Stimulated activated CD8-positive, alpha-beta memory T cell treated with anti-CD3 and anti-CD28 coated beads, Interleukin-7, amount 100 ng/mL, for 24 hours (primary cell): ENCODE results near the gene ZBTB39.
"Not testable (repeated sequence)": the region's sequence is repeated elsewhere in the genome, so short reads cannot be mapped to it uniquely, and the experiment has no call there.

Source experiments
- DNase-seq: peaks from one replicate; pipeline ENCODE4 v3.0.0-alpha.2; 2020; ENCODE audit warnings: low read depth

ZBTB39 gene

DNA sequence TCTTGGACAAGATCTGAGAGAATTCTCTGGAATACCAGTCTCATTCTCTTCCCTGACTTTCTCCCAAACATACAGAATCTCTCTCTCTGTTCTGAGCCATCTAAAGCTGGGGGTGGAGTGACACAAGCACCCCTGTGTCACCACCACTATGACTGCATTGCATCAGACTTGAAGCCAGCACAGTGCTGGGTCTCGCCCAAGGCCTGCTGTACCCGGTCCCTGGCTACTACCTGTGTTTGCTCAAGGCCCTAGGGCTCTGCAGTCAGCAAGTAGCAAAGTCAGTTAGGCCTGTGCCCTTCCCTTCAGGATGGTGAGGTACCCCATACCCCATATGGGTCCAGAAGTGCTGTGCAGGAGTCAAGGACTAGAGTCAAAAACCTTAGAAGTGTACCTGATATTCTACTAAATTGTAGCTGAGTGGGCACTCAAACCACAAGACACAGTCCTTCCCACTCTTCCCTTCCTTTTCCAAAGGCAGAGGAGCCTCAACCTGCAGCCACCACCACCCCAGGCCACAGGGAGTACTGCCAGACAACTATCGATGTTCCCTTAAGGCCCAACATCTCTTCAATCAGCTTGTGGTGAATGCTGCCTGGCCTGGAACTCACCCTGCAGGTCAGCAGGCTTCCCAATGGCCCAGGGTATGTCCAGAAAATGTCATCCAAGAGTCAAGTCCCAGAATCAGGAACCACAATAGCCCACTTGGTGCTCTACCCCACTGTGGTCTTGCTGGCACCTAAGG is 27.8 kb downstream of the ZBTB39 start:
- DNase-seq, result no peak

DNA sequence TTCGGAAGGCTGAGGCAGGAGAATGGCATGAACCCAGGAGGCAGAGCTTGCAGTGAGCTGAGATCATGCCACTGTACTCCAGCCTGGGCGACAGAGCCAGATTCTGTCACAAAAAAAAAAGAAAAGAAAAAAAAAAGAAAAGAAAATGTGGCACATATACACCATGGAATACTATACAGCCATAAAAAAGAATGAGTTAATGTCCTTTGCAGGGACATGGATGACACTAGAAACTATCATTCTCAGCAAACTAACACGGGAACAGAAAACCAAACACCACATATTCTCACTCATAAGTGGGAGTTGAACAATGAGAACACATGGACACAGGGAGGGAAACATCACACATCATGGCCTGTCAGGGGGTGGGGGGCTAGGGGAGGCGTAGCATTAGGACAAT is 29.0 kb downstream of the ZBTB39 start:
- DNase-seq, result not testable (repeated sequence)

DNA sequence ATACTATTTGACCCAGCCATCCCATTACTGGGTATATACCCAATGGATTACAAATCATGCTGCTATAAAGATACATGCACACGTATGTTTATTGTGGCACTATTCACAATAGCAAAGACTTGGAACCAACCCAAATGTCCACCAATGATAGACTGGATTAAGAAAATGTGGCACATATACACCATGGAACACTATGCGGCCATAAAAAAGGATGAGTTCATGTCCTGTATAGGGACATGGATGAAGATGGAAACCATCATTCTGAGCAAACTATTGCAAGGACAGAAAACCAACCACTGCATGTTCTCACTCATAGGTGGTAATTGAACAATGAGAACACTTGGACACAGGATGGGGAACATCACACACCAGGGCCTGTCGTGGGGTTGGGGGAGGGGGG is 32.1 kb downstream of the ZBTB39 start:
- DNase-seq, result not testable (repeated sequence)

DNA sequence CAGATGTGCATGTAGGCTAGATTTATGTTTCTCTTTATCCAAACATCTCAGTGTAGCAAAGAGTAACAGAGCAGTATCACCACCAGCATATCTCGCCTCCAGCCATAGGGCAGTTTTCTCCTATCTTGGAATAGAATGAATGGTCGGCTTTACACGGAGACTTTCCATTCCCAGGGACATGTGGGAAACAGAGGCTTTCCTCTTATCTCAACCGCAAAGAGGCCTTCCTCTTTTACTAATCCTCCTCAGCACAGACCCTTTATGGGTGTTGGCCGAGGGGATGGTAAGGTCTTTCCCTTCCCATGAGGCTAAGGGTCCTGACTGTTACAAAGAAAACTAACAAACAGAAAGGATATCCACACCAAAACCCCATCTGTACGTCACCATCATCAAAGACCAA is 37.4 kb downstream of the ZBTB39 start:
- not testable (repeated sequence) for DNase-seq

DNA sequence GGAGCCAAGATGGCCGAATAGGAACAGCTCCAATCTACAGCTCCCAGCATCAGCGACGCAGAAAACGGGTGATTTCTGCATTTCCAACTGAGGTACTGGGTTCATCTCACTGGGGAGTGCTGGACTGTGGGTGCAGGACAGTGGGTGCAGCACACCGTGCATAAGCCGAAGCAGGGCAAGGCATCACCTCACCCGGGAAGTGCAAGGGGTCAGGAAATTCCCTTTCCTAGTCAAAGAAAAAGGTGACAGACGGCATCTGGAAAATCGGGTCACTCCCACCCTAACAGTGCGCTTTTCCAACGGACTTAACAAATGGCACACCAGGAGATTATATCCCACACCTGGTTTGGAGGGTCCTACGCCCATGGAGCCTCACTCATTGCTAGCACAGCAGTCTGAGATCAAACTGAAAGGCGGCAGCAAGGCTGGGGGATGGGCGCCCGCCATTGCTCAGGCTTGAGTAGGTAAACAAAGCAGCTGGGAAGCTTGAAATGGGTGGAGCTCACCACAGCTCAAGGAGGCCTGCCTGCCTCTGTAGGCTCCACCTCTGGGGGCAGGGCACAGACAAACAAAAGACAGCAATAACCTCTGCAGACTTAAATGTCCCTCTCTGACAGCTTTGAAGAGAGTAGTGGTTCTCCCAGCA is 40.2 kb downstream of the ZBTB39 start:
- not testable (repeated sequence) for DNase-seq

DNA sequence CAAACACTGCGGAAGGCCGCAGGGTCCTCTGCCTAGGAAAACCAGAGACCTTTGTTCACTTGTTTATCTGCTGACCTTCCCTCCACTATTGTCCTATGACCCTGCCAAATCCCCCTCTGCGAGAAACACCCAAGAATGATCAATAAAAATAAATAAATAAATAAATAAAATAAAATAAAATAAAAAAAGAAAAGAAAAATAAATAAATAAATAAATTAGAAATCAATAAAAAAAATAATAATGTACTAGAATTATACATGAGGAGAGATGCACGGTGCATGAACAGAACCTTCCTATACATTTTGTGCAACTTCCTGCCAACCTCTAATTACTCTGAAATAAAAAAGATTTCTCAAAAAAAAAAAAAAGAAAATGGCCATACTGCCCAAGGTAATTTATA is 41.2 kb downstream of the ZBTB39 start:
- not testable (repeated sequence) for DNase-seq

DNA sequence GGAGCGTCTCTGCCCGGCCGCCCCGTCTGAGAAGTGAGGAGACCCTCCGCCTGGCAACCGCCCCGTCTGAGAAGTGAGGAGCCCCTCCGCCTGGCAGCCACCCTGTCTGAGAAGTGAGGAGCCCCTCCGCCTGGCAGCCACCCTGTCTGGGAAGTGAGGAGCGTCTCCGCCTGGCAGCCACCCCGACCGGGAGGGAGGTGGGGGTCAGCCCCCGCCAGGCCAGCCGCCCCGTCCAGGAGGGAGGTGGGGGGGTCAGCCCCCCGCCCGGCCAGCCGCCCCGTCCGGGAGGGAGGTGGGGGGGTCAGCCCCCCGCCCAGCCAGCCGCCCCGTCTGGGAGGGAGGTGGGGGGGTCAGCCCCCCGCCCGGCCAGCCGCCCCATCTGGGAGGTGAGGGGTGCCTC is 42.8 kb downstream of the ZBTB39 start:
- not testable (repeated sequence) for DNase-seq

DNA sequence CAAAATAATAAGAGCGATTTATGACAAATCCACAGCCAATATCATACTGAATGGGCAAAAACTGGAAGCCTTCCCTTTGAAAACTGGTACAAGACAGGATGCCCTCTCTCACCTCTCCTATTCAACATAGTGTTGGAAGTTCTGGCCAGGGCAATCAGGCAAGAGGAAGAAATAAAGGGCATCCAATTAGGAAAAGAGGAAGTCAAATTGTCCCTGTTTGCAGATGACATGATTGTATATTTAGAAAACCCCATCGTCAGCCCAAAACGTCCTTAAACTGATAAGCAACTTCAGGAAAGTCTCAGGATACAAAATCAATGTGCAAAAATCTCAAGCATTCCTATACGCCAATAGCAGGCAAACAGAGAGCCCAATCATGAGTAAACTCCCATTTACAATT is 44.1 kb downstream of the ZBTB39 start:
- DNase-seq, result not testable (repeated sequence)

DNA sequence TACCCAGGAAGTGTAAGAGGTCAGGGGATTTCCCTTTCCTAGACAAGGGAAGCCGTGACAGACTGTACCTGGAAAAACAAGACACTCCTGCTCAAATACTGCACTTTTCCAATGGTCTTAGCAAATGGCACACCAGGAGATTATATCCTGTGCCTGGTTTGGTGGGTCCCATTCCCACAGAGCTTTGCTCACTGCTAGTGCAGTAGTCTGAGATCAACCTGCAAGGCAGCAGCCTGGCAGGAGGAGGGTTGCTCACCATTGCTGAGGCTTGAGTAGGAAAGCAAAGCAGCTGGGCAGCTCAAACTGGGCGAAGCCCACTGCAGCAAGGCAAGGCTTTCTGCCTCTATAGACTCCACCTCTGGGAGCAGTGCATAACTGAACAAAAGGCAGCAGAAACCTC is 47.9 kb downstream of the ZBTB39 start:
- no peak for DNase-seq

DNA sequence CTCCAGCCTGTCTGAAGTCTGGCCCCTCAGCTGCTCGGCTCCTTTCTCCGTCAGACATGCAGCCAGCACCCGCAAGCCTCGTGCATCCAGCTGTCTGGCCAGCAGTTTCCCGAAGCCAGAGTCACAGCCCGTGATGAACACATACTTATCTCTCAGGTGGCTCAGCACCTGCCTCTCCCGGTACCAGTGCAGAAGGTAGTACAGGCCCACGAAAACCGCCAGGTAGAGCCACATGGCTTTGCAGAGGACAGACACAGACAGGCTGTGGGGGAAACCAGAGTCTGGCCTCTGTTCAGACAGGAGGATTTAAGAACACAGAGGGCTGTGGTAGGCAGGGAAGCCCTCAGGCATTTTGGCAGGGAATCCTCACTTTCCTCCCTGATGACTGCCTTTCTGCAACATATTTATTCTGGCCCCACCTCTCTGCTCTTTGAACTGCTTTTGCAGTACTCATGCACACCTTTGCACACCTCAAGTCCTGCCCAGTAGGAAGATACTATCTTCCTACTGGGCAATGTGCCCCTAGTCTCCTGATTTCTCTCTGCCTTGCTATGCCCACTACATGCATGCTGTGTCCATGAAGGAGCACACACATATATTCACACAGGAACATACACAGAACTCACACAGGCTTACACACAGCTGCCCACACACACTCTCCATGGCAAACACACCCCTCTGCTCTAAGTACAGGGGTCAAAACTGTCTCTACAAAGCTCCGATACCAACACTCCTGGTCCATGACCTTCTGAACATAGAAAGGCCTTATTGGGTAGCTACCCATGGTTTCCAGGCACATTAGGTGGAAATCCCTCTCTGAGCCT is 48.9 kb downstream of the ZBTB39 start, which contains the start of gene RDH16:
RDH16 (minus strand) TSS at position 380 of the 824 bp plus-strand sequence; CDS start at position 234, 146 bp downstream.
- DNase-seq, result no peak

DNA sequence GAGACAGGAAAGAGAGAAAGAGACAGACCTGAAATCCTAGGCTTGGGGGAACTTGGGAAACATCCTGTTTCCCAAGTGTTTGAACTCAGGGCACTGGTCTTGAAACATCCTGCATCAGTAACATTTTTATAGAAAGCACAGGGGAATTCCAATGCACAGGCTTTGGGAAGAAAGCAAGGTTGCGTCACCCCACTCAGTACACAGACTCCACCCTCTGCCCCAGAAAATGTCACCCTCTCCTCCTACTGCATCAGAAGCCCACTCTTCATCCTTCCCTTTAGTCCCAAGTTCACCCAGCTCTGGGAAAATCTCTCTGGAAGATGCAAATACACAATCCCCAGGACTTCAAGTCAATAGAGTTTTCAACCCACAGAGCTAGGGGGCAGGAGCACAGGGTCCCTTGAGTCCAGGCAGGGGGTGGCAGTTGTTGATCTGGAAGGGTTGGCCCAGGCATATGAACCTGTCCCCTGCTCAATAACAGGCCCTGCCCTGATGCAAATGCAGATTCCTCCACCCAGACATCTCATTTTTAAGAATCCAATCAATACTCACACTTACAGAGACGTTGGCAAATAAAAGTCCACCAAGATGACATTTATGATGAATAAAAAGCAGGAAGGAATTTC is 50.6 kb downstream of the ZBTB39 start:
- no peak for DNase-seq

DNA sequence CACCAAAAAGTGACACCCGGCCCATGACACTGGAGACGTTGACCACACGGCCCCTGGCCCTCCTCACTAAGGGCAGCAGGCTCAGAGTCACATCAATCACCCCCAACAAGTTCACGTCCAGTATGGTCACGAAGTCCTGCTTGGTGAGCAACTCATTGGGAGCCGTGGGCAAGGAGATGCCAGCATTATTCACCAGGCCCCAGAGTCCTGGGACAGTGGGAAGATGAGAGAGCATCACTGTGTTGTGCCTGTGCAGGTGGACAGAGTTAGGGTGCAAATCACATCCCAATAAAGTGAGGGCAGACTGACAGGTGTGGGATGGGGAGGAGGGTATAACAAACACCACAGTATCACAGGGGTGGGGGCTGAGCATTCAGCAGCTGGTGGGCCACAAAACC is 51.4 kb downstream of the ZBTB39 start:
- DNase-seq, result no peak

DNA sequence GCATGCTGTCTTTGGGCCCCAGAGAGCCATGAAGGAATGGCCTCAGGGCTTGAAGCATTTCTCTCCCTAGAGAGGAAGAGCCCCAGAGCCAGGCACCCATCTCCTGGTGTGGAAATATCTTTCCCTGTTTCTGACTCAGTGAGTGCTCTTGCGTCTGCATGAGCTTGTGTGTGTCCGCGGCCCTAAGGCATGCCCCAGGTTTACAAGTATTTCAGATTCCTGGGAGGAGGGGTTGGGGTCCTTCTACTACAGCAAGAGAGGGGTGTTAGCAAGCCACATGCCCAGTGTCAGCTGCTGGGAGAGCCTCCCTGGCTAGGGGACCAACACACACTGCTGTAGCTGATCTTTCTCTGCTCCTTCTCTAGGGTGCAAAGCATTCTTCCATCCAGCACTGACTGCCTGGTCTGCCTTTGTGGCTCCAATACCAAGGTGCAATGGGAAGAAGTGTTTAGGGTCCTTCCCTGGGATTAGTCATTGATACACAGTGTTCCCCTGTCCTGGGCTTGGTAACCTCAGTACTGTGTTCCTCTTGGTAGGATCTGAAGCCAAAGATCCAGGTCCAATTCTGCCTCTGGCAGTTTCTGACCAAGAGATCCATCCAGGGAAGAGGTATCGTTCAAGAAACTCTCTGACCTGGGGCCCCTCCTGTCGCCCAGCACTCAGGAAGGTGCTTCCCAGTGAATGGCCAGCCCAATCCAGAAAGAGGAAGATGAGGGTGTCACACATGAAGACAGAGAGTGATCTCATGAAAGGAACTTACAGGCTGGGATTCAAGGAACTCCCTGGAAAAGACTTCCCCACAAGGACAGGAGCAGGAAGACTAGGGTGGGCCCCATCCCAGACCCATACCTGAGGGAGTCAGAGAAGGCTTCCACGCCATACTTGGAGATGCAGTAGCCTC is 52.0 kb downstream of the ZBTB39 start:
- DNase-seq, result no peak

DNA sequence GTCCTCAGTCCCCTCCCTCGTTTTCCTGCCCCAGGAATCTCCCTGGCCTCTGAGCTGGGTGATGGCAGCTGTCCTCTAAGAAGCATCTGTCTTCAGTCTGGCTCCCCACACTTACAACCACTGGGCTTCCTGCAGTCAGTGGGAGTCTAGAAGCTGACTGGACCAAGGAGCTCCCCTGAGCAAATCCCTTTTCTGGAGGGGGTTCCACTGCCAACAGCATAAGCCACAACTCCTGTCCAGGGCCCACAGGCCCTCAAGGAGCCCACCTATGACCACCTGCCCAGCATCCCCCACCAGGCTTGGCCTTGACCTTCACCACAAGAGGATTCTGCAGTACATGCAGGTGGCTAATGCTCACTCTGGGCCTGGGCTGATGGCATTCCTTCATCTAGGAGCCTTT is 53.0 kb downstream of the ZBTB39 start:
- DNase-seq, result no peak

DNA sequence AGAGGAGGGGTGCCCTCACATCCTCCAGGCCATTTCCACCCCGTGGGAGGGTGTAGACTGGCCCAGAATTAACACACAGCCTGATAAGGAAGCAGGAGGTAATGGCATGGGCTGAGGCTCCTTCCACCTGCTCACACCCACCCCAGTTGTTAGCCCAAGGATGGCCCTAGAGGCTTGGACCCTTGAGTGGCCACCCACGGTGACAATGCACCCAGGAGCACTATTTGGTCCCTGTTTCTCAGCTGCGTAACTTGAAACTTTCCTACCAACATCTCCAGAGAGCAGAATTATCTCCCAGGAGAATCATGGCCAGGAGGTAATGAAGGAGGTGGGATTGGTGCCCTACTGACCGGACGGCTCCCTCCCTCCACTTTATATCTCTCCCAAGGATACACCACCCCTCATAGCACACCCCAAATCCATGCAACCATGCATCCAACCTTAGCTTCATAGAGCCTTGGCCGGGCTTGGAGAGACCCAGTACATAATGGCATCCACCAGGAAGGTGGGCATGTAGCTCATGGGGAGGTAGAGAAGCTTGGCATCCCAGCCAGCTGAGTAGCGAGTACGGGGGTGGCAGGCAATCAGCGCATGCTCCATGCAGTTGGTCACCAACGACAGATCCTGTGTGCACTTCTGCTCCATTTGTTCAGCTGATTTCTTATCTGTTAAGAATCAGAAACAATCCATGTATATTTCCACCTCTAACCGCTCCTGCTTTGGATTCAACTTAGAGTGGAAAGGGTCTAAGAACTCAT is 54.6 kb downstream of the ZBTB39 start:
- no peak for DNase-seq

DNA sequence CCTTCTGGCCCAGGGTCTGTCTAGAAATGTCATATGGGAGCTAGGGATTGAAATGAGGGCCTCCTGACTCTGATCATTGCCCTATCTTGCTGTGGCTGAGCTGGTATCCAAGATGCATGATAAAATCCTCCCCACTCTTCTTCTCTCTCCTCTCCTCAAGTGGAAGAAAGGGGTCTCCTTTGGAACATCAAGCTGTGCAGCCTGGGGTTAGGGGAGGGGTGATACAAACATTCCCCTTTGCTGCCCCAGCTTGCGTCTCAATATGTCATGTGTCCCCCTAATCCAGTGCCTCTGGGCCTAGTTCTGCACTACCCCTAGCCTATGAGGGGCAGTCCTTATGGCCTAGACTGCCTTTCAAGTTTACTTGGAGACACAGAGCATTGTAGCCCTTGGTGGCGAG is 57.5 kb downstream of the ZBTB39 start:
- DNase-seq, result no peak
